H9 (cell line): ENCODE data around the gene BAIAP2L1. TPM values are rescaled to one million over a fixed set of nuclear protein-coding genes. Genes with fewer than 3 reads are reported as not detected.

Experiments
- DNase-seq: peaks from one replicate; pipeline ENCODE4 v3.0.0-alpha.2; 2017
- H2AFZ ChIP-seq: one replicate; pipeline ENCODE4 v1.6.1; 2013; ENCODE audit warnings: mild to moderate bottlenecking, low read length, control low read depth, moderate library complexity
- H2AK5ac ChIP-seq: 2 replicates; pipeline ENCODE4 v1.6.1; 2013; ENCODE audit warnings: low read length, control low read depth, mixed read lengths; ENCODE audit not compliant: insufficient read length
- H2BK120ac ChIP-seq: one replicate; pipeline ENCODE4 v1.6.1; 2013; ENCODE audit warnings: low read depth, mild to moderate bottlenecking, low read length, control low read depth, inconsistent platforms; ENCODE audit not compliant: poor library complexity, severe bottlenecking
- H2BK12ac ChIP-seq: 2 replicates; pipeline ENCODE4 v1.6.1; 2013; ENCODE audit warnings: low read length, control low read depth, mixed read lengths, low read depth; ENCODE audit not compliant: insufficient read length
- H2BK15ac ChIP-seq: 2 replicates; pipeline ENCODE4 v1.6.1; 2013; ENCODE audit warnings: low read depth, low read length, control low read depth
- H2BK20ac ChIP-seq: one replicate; pipeline ENCODE4 v1.6.1; 2013; ENCODE audit warnings: low read depth, mild to moderate bottlenecking, low read length, control low read depth, inconsistent platforms; ENCODE audit not compliant: poor library complexity, severe bottlenecking
- H2BK5ac ChIP-seq: 2 replicates; pipeline ENCODE4 v1.6.1; 2013; ENCODE audit warnings: low read length, control low read depth, mixed read lengths; ENCODE audit not compliant: insufficient read length
- H3K14ac ChIP-seq: 2 replicates; pipeline ENCODE4 v1.6.1; 2013; ENCODE audit warnings: low read length, control low read depth; ENCODE audit not compliant: insufficient read depth
- H3K18ac ChIP-seq: 2 replicates; pipeline ENCODE4 v1.6.1; 2013; ENCODE audit warnings: low read depth, mild to moderate bottlenecking, mixed read lengths, low read length, control low read depth; ENCODE audit not compliant: insufficient read length
- H3K23ac ChIP-seq: 2 replicates; pipeline ENCODE4 v1.6.1; 2013; ENCODE audit warnings: low read length, control low read depth, mixed read lengths, low read depth; ENCODE audit not compliant: insufficient read length
- H3K23me2 ChIP-seq: 2 replicates; pipeline ENCODE4 v1.6.1; 2013; ENCODE audit warnings: low read depth, mild to moderate bottlenecking, mixed read lengths, low read length, control low read depth; ENCODE audit not compliant: insufficient read length, poor library complexity, severe bottlenecking
- H3K27ac ChIP-seq: 2 replicates; pipeline ENCODE4 v1.5.1; 2013; ENCODE audit warnings: low read length, control low read depth, mixed read lengths, low read depth; ENCODE audit not compliant: insufficient read length
- H3K27me3 ChIP-seq: 2 replicates; pipeline ENCODE4 v1.6.1; 2013; ENCODE audit warnings: low read length, control low read depth, inconsistent platforms; ENCODE audit not compliant: insufficient read depth
- H3K4ac ChIP-seq: 2 replicates; pipeline ENCODE4 v1.6.1; 2013; ENCODE audit warnings: low read depth, mild to moderate bottlenecking, control low read depth, inconsistent platforms, low read length, moderate library complexity
- H3K4me1 ChIP-seq: 2 replicates; pipeline ENCODE4 v1.6.1; 2013; ENCODE audit warnings: low read length, control low read depth, inconsistent platforms; ENCODE audit not compliant: insufficient read depth
- H3K4me2 ChIP-seq: 2 replicates; pipeline ENCODE4 v1.6.1; 2013; ENCODE audit warnings: low read length, control low read depth, mixed read lengths; ENCODE audit not compliant: insufficient read length, insufficient read depth
- H3K56ac ChIP-seq: 2 replicates; pipeline ENCODE4 v1.6.1; 2013; ENCODE audit warnings: low read depth, mild to moderate bottlenecking, mixed read lengths, low read length, control low read depth; ENCODE audit not compliant: insufficient read length
- H3K79me1 ChIP-seq: 2 replicates; pipeline ENCODE4 v1.6.1; 2013; ENCODE audit warnings: low read depth, mild to moderate bottlenecking, moderate library complexity, low read length, control low read depth, inconsistent platforms; ENCODE audit not compliant: insufficient read depth, poor library complexity, severe bottlenecking
- H3K79me2 ChIP-seq: 2 replicates; pipeline ENCODE4 v1.6.1; 2013; ENCODE audit warnings: low read length, control low read depth, inconsistent platforms; ENCODE audit not compliant: insufficient read depth
- H3K9ac ChIP-seq: 2 replicates; pipeline ENCODE4 v1.6.1; 2013; ENCODE audit warnings: low read length, control low read depth, mixed read lengths; ENCODE audit not compliant: insufficient read length; ENCODE audit errors: extremely low read depth
- H3K9me3 ChIP-seq: one replicate; pipeline ENCODE4 v1.6.1; 2013; ENCODE audit warnings: low read depth, low read length, inconsistent platforms; ENCODE audit not compliant: control insufficient read depth
- H3T11ph ChIP-seq: one replicate; pipeline ENCODE4 v1.6.1; 2013; ENCODE audit warnings: mild to moderate bottlenecking, low read length, control low read depth, inconsistent platforms
- H4K20me1 ChIP-seq: one replicate; pipeline ENCODE4 v1.6.1; 2013; ENCODE audit not compliant: control insufficient read depth, insufficient read length, insufficient read depth
- H4K5ac ChIP-seq: 2 replicates; pipeline ENCODE4 v1.6.1; 2013; ENCODE audit warnings: low read depth, mild to moderate bottlenecking, mixed read lengths, low read length, control low read depth; ENCODE audit not compliant: insufficient read length
- H4K8ac ChIP-seq: replicated peaks from 2 replicates; pipeline ENCODE4 v1.6.1; 2013; ENCODE audit warnings: low read length, control low read depth, mixed read lengths, low read depth; ENCODE audit not compliant: insufficient read length
- H4K91ac ChIP-seq: 2 replicates; pipeline ENCODE4 v1.6.1; 2013; ENCODE audit warnings: low read depth, mild to moderate bottlenecking, moderate library complexity, mixed read lengths, low read length, control low read depth; ENCODE audit not compliant: insufficient read length
- H3K27ac Mint-ChIP-seq, 3 experiments: 2 replicates in 2 of 3; 3 replicates in 1 of 3; pipeline ENCODE4 v1.8.0; 2020 to 2021; ENCODE audit warnings: mixed read lengths in 3 of 3, mild to moderate bottlenecking in 1 of 3, moderate library complexity in 1 of 3
- H3K27me3 Mint-ChIP-seq: 2 replicates; pipeline ENCODE4 v1.8.0; 2021; ENCODE audit warnings: low read depth, mild to moderate bottlenecking, moderate library complexity, mixed read lengths
- H3K36me3 Mint-ChIP-seq, 3 experiments: 2 replicates in 2 of 3; 3 replicates in 1 of 3; pipeline ENCODE4 v1.8.0; 2020 to 2021; ENCODE audit warnings: low read depth in 3 of 3, mixed read lengths in 3 of 3; ENCODE audit not compliant: insufficient read depth in 1 of 3
- H3K4me1 Mint-ChIP-seq, 2 experiments: 2 replicates each; pipeline ENCODE4 v1.8.0; 2020; ENCODE audit warnings: mixed read lengths in 2 of 2
- H3K4me3 Mint-ChIP-seq, 2 experiments: 2 replicates in 1 of 2; 3 replicates in 1 of 2; pipeline ENCODE4 v1.8.0; 2020 to 2021; ENCODE audit warnings: mild to moderate bottlenecking in 2 of 2, mixed read lengths in 2 of 2, moderate library complexity in 1 of 2
- H3K9me3 Mint-ChIP-seq, 2 experiments: 2 replicates in 1 of 2; 3 replicates in 1 of 2; pipeline ENCODE4 v1.8.0; 2020; ENCODE audit warnings: mild to moderate bottlenecking in 2 of 2, mixed read lengths in 2 of 2, moderate library complexity in 1 of 2
- WGBS: extraction: QIAGEN DNeasy Blood & Tissue Kit; methylation state at CpG from one replicate; pipeline ENCODE4 v1.1.7; 2013; ENCODE audit warnings: missing lambda C conversion rate, low lambda C conversion rate, mixed read lengths; ENCODE audit not compliant: insufficient read length; ENCODE audit errors: extremely low coverage; 5-methylcytosine and 5-hydroxymethylcytosine counted together
- total RNA-seq: library from RNA; stranded (reverse); gene quantifications from 2 replicates; pipeline ENCODE4 v1.2.1, GENCODE V29; 2021
- TF ChIP-seq, protein P1 (sequence below): fragments of 200-600 bp; sonication (generic); conservative IDR thresholded peaks from 3 replicates; pipeline ENCODE4 v1.8.0; 2021; ENCODE audit warnings: antibody characterized with exemption, mild to moderate bottlenecking

The BAIAP2L1 gene
- total RNA-seq, 1 experiment from 2014 or later: 25.9 TPM

DNA sequence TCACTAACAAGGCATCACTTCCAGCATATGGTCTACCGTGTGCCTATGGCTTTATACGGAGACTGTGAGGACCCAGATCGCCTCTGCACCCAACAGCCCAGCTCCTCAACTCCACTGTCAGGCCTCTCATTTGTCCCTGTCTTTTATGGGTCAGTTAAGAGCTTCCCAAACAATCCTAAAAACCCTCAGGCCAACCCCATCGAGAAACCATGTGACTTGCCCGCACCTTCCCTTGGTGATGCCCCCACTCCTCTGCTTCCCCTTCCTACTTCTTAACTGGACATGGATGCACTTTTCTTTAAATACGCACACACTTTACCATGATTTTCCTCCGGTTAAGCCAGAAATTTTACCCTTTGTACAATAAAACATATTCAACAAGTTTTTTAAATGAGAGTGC is 46.8 kb downstream of the BAIAP2L1 start:
- H2AK5ac ChIP-seq: no peak overlapping the region
- H4K91ac ChIP-seq: no peak overlapping the region
- no peak overlapping the region for H3K14ac ChIP-seq
- H3K79me1 ChIP-seq: no peaks in the 10 kb centered on the region
- no peaks in the 10 kb centered on the region; the same call in 1 of the 2 replicates for H3K4me1 ChIP-seq
- no peak overlapping the region for H2BK12ac ChIP-seq
- no peak overlapping the region for H3K27ac ChIP-seq
- no peak overlapping the region for H3K4me3 Mint-ChIP-seq
- TF ChIP-seq, protein P1, sequence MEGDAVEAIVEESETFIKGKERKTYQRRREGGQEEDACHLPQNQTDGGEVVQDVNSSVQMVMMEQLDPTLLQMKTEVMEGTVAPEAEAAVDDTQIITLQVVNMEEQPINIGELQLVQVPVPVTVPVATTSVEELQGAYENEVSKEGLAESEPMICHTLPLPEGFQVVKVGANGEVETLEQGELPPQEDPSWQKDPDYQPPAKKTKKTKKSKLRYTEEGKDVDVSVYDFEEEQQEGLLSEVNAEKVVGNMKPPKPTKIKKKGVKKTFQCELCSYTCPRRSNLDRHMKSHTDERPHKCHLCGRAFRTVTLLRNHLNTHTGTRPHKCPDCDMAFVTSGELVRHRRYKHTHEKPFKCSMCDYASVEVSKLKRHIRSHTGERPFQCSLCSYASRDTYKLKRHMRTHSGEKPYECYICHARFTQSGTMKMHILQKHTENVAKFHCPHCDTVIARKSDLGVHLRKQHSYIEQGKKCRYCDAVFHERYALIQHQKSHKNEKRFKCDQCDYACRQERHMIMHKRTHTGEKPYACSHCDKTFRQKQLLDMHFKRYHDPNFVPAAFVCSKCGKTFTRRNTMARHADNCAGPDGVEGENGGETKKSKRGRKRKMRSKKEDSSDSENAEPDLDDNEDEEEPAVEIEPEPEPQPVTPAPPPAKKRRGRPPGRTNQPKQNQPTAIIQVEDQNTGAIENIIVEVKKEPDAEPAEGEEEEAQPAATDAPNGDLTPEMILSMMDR: no peak
- peaks cover 4 to 12% of the 10 kb centered on the region in 2 experiments; a peak in 3 of 4 replicates for H3K4me1 Mint-ChIP-seq
- H3K4ac ChIP-seq: no peak overlapping the region
- H3K36me3 Mint-ChIP-seq: peaks cover 14 to 39% (median 38%) of the 10 kb centered on the region in 3 experiments; a peak in 6 of 7 replicates
- no peak overlapping the region for H3K23ac ChIP-seq
- H4K20me1 ChIP-seq: no peaks in the 10 kb centered on the region
- no peak for DNase-seq
- no peak overlapping the region for H2BK120ac ChIP-seq
- no peak overlapping the region for H4K8ac ChIP-seq
- no CpG with 5 or more reads among the region's 7 CpGs for WGBS
- H2BK5ac ChIP-seq: no peak overlapping the region
- no peak overlapping the region for H3K4me2 ChIP-seq
- no peak overlapping the region for H3K9ac ChIP-seq
- no peak overlapping the region for H2AFZ ChIP-seq
- no peak overlapping the region for H2BK20ac ChIP-seq
- no peaks in the 10 kb centered on the region for H3K27me3 ChIP-seq
- H3K27ac Mint-ChIP-seq: peak overlapping the region; percentile 41 to 94 (median 56); a peak in 4 of 7 replicates
- no peak overlapping the region for H3T11ph ChIP-seq
- no peak overlapping the region for H4K5ac ChIP-seq
- no peaks in the 10 kb centered on the region for H3K23me2 ChIP-seq
- H3K18ac ChIP-seq: no peak overlapping the region
- peak overlapping the region; percentile 94; the same call in 1 of the 2 replicates for H2BK15ac ChIP-seq
- H3K27me3 Mint-ChIP-seq: no peaks in the 10 kb centered on the region
- H3K79me2 ChIP-seq: no peaks in the 10 kb centered on the region
- H3K56ac ChIP-seq: no peak overlapping the region
- H3K9me3 ChIP-seq: no peaks in the 10 kb centered on the region
- H3K9me3 Mint-ChIP-seq: no peaks in the 10 kb centered on the region
